NCI-H524 (cell line): ENCODE results near the gene FAM3A.

Experiments used
- DNase-seq, 2 experiments: peaks; one replicate each; lab custom pipeline; 2025; lab: John Stamatoyannopoulos, UW

FAM3A gene

GRCh38 chrX:154534526-154535322 is 18.7 kb upstream of the FAM3A start:
- DNase-seq: peak; percentile 47 to 79

GRCh38 chrX:154532690-154533089 is 16.7 kb upstream of the FAM3A start:
- DNase-seq: no peak

GRCh38 chrX:154531626-154532025 is 15.6 kb upstream of the FAM3A start:
- DNase-seq: no peak

GRCh38 chrX:154530286-154530685 is 14.3 kb upstream of the FAM3A start:
- no peak for DNase-seq

GRCh38 chrX:154529206-154529612 is 13.2 kb upstream of the FAM3A start:
- DNase-seq: no peak

- DNase-seq: peak; percentile 45 to 73
These were observed 11.1 kb upstream of the FAM3A start for GRCh38 chrX:154526901-154527675.

GRCh38 chrX:154525606-154526490 is 9.8 kb upstream of the FAM3A start:
- DNase-seq: no peak

GRCh38 chrX:154519389-154519788 is 3.4 kb upstream of the FAM3A start:
- no peak for DNase-seq

- DNase-seq: no peak
These were observed 1.2 kb upstream of the FAM3A start for GRCh38 chrX:154517101-154517781.

GRCh38 chrX:154516656-154517100 is 646 bp upstream of the FAM3A start:
- no peak for DNase-seq

- peak in 1 of 2 experiments; percentile 54 for DNase-seq
These were observed 704 bp downstream of the FAM3A start for GRCh38 chrX:154515090-154515965.

GRCh38 chrX:154513716-154514115 is 2.3 kb downstream of the FAM3A start:
- DNase-seq: no peak

- DNase-seq: no peak
These were observed 3.0 kb downstream of the FAM3A start for GRCh38 chrX:154512879-154513553.

GRCh38 chrX:154511761-154512160 is 4.3 kb downstream of the FAM3A start:
- DNase-seq: no peak

- DNase-seq: no peak
These were observed 6.6 kb downstream of the FAM3A start for GRCh38 chrX:154509455-154509854.

- DNase-seq: no peak
These were observed 7.7 kb downstream of the FAM3A start for GRCh38 chrX:154508384-154508745.

GRCh38 chrX:154507673-154508383 is 8.2 kb downstream of the FAM3A start:
- no peak for DNase-seq

GRCh38 chrX:154506483-154507332 is 9.3 kb downstream of the FAM3A start:
- no peak for DNase-seq
